Esophagus squamous epithelium (tissue), 5 donors: ENCODE data around the gene MFNG. TPM values are rescaled to one million over a fixed set of nuclear protein-coding genes. Genes with fewer than 3 reads are reported as not detected.
A peak's percentile ranks its signal among the peaks of the same experiment; 100 is the strongest.

Experiments
- DNase-seq: peaks from one replicate; lab custom pipeline; 2025; lab: John Stamatoyannopoulos, UW
- H3K27ac ChIP-seq, 4 donors: fragments of 200-600 bp; sonication (generic); one replicate each; pipeline ENCODE4 v1.5.1; 2016 to 2019; ENCODE audit warnings: mild to moderate bottlenecking in 1 of 4
- H3K27me3 ChIP-seq, 4 donors: fragments of 200-600 bp; sonication (generic); 1 replicate in 3 of 4; 2 replicates in 1 of 4; pipeline versions ENCODE4 v1.5.1 to v1.6.0; 2017 to 2021; ENCODE audit warnings: antibody characterized with exemption in 1 of 4
- H3K36me3 ChIP-seq, 3 donors: fragments of 200-600 bp; sonication (generic); one replicate each; pipeline ENCODE4 v1.5.1; 2016 to 2019
- H3K4me1 ChIP-seq, 3 donors: fragments of 200-600 bp; sonication (generic); one replicate each; pipeline ENCODE4 v1.5.1; 2017 to 2019
- H3K4me3 ChIP-seq, 4 donors: fragments of 200-600 bp; sonication (generic); 1 replicate in 3 of 4; 2 replicates in 1 of 4; pipeline ENCODE4 v1.5.1; 2016 to 2019; ENCODE audit warnings: mild to moderate bottlenecking in 2 of 4, moderate library complexity in 1 of 4
- H3K9me3 ChIP-seq, 3 donors: fragments of 200-600 bp; sonication (generic); one replicate each; pipeline ENCODE4 v1.5.1; 2016 to 2019
- POLR2A ChIP-seq, 4 donors: fragments of 450-650 bp; IDR thresholded peaks; one replicate each; pipeline ENCODE4 v1.6.1; 2017; ENCODE audit warnings: antibody characterized with exemption in 4 of 4, mild to moderate bottlenecking in 4 of 4, moderate library complexity in 3 of 4
- WGBS, 2 donors: methylation state at CpG; one replicate each; pipeline ENCODE4 v1.1.5; 2018; 5-methylcytosine and 5-hydroxymethylcytosine counted together
- intact Hi-C: fragments of 100-400 bp; cut with DNase I; formaldehyde crosslinking; loops from one replicate; pipeline ENCODE4 v1.15.0; 2022
- total RNA-seq, 4 donors: library from RNA; depleted of rRNA; stranded (reverse); fragments of >200 nt; gene quantifications; one replicate each; pipeline ENCODE4 v1.1.0, GENCODE V29; 2016
- TF ChIP-seq, protein P1 (sequence below), 6 experiments: fragments of 450-650 bp in 4 of 6; fragments of 200-600 bp in 2 of 6; sonication (generic) in 2 of 6; IDR thresholded peaks; one replicate each; pipeline ENCODE4 v1.5.1; 2016 to 2019; ENCODE audit warnings: antibody characterized with exemption in 6 of 6, mild to moderate bottlenecking in 4 of 6, moderate library complexity in 4 of 6
- donor health status: DM: yes; HTN: yes; CAD: no.

The MFNG gene
- total RNA-seq, 4 donors from 2014 or later, result 3.8 to 10.3 (median 7.9) TPM

DNA sequence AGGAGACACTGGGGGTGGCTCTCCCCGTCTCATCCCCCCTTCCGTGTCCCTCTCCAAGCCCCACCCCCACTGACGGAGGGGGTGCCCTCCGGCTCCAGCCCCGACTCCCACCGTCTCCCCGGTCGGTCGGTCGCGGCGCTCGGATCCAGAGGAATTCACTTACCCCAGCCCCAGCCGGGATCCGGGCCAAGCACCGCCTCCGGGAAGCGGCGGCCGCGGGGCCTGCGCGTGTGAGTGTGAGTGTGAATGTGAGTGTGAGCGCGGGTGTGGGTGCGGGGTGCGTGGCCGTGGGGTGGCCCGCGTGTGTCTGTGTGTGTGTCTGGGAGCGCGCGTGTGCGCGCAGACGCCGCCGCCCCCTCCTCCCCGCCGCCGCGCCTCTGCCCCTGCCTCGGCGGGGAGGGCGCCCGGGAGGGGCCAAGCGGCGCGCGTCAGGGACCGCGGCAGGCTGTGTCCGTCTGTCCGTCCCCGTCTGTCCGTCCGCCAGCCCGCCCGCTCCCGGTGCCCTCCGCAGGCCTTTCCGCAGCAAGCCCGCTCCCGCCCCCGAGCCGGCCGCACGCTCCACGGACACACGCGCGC is 59.0 kb downstream of the MFNG start, which contains the start of gene ELFN2:
Gene ELFN2, minus strand, starts transcription at position 345 of the 576 bp plus-strand sequence. CDS start 51,945 bp downstream, outside the sequence.
- Histone ChIP-seq H3K4me1 (peaks cover 9 to 24% (median 10%) of the 10 kb centered on the region in 3 donors), H3K9me3 (no peaks in the 10 kb centered on the region), H3K27me3 (peaks cover 12 to 100% (median 27%) of the 10 kb centered on the region in 4 donors), H3K27ac (no peak within 1 kb of the TSS), H3K36me3 (no peaks in the 10 kb centered on the region), H3K4me3 (peak within 1 kb of the TSS; percentile 20 to 65 (median 38))
- intact Hi-C loops, result loop anchor here (10.0 kb wide), 1 partner anchor 112 kb away; no protein-coding TSS in a partner anchor
- DNase-seq, result no peak
- 0 to 10% methylated on average over 3 to 4 of the region's 72 CpGs for WGBS, 2 donors
- TF ChIP-seq, protein P1, sequence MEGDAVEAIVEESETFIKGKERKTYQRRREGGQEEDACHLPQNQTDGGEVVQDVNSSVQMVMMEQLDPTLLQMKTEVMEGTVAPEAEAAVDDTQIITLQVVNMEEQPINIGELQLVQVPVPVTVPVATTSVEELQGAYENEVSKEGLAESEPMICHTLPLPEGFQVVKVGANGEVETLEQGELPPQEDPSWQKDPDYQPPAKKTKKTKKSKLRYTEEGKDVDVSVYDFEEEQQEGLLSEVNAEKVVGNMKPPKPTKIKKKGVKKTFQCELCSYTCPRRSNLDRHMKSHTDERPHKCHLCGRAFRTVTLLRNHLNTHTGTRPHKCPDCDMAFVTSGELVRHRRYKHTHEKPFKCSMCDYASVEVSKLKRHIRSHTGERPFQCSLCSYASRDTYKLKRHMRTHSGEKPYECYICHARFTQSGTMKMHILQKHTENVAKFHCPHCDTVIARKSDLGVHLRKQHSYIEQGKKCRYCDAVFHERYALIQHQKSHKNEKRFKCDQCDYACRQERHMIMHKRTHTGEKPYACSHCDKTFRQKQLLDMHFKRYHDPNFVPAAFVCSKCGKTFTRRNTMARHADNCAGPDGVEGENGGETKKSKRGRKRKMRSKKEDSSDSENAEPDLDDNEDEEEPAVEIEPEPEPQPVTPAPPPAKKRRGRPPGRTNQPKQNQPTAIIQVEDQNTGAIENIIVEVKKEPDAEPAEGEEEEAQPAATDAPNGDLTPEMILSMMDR (IDR thresholded peaks at IDR 0.05), result no peak
- no peak for TF ChIP-seq POLR2A (IDR thresholded peaks at IDR 0.05)

GRCh38 chr22:37426706-37427134 is 59.5 kb downstream of the MFNG start:
- Histone ChIP-seq H3K4me1 (peaks cover 9 to 24% (median 10%) of the 10 kb centered on the region in 3 donors), H3K27ac (no peak overlapping the region), H3K9me3 (no peaks in the 10 kb centered on the region), H3K27me3 (peaks cover 12 to 100% (median 27%) of the 10 kb centered on the region in 4 donors), H3K4me3 (peak overlapping the region in 3 of 4 donors; percentile 30 to 65 (median 47)), H3K36me3 (no peaks in the 10 kb centered on the region)
- DNase-seq, result no peak
- TF ChIP-seq POLR2A (IDR thresholded peaks at IDR 0.05), result no peak
- TF ChIP-seq, protein P1 (IDR thresholded peaks at IDR 0.05), result no peak
- intact Hi-C loops, result loop anchor here (10.0 kb wide), 1 partner anchor 112 kb away; no protein-coding TSS in a partner anchor
- WGBS, 2 donors, result 0% methylated on average over 1 of the region's 24 CpGs; no CpG with 5 or more reads in 1 of the 2 donors

DNA sequence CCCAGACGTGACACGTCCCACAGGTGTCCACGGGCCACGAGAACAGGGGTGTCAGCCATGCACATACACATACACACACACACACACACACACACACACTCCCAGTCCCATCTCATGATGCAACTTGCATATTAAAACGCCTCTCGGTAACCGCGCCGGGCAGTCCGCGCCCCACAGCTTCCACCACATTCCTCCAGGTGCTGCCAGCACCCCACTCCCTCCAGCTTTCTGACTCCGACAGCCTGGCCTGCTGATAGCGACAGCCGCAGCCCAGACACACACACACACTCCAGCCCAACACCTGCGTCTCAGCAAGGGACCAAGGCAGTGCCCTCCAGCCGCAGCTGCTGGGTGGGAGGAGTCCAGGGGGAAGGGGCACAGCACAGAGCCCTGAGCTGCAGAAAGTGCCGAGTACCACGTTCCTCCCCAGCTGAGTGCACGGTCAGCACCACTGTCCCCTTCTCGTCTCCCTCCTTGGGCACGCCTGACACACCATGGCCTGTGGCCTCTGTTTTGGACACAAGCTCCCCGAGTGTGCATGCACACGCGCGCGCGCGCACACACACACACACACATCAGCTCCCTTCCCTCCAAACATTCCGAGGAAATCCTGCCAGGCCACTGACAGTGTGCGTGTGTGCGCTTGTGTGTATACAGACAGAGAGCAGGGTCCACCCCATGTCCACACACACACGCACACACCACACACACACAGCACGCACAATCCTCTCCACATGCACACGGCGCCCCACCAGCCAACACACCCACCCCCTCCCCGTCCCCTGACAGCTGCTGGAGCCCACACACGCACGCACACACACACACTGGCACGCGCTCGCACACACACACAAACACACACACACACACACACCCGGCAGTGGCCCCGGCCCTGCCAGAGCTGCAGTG is 60.1 kb downstream of the MFNG start:
- DNase-seq, result no peak
- H3K27me3 ChIP-seq, result peaks cover 17 to 100% (median 27%) of the 10 kb centered on the region in 4 donors
- peaks cover 9 to 27% (median 10%) of the 10 kb centered on the region in 3 donors for H3K4me1 ChIP-seq
- WGBS, 2 donors, result 14 to 30% methylated on average over 23 to 27 of the region's 43 CpGs
- intact Hi-C loops, result loop anchor here (10.0 kb wide), 1 partner anchor 111 kb away; no protein-coding TSS in a partner anchor
- H3K36me3 ChIP-seq, result no peaks in the 10 kb centered on the region
- no peak overlapping the region for H3K27ac ChIP-seq
- TF ChIP-seq, protein P1 (IDR thresholded peaks at IDR 0.05), result no peak
- TF ChIP-seq POLR2A (IDR thresholded peaks at IDR 0.05), result no peak
- no peak overlapping the region for H3K4me3 ChIP-seq
- no peaks in the 10 kb centered on the region for H3K9me3 ChIP-seq

- Histone ChIP-seq H3K27ac (no peak overlapping the region), H3K9me3 (no peaks in the 10 kb centered on the region), H3K27me3 (peaks cover 21 to 100% (median 29%) of the 10 kb centered on the region in 4 donors), H3K4me1 (peaks cover 13 to 34% (median 13%) of the 10 kb centered on the region in 3 donors), H3K4me3 (no peak overlapping the region), H3K36me3 (no peaks in the 10 kb centered on the region)
- intact Hi-C loops, result loop anchor here (10.0 kb wide), 1 partner anchor 111 kb away; no protein-coding TSS in a partner anchor
- TF ChIP-seq, protein P1 (IDR thresholded peaks at IDR 0.05), result no peak
- no peak for TF ChIP-seq POLR2A (IDR thresholded peaks at IDR 0.05)
- WGBS, 2 donors, result 48 to 72% methylated on average over 7 to 11 of the region's 11 CpGs
- no peak for DNase-seq
Measured at GRCh38 chr22:37425369-37425768, 60.8 kb downstream of the MFNG start.
